Activated CD4-positive, alpha-beta T cell treated with anti-CD3 and anti-CD28 coated beads, Interleukin-2, amount 50 U/mL, for 24 hours (primary cell): ENCODE data around the gene PTPN22.
A peak's percentile ranks its signal among the peaks of the same experiment; 100 is the strongest.

Experiments
- DNase-seq, 2 donors: peaks; one replicate each; pipeline ENCODE4 v3.0.0-alpha.2; 2020; ENCODE audit warnings: low read depth in 1 of 2, low spot score in 1 of 2

The PTPN22 gene

DNA sequence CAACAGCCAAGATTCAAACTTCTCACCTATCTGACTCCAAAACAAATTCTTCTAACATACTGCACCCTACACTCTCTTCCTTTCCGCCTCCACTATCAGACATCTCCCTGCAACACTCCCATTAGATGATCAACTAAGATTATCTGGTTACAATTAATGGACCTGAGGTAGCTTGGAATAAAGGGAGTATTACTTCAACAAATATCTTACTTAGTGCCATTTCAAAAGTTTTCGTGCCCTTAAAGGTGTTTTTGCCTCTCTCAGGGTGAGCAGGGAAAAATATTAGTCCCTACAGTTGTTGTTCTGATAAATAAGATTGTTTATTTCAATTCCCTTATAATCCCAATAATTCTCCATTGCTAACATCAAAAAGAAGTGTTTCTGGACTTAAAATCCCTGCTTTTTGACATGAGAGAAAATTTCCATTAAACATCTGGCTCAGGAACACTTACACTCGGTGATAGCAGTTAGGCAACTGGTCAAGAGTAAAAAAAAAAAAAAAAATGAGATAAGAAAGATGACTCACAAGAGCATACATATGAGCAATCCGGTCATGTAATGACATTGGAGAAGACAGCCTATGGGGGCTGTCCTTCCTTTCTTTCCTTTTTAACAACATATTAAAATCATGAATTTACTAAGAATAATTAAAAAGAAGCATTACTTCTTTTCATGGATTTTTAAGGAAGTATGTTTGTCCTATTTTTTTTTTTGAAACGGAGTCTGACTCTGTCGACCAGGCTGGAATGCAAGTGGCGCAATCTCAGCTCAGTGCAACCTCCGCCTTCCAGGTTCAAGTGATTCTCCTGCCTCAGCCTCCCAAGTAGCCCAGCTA lies 66.9 kb downstream of the PTPN22 start:
- DNase-seq = no peak

DNA sequence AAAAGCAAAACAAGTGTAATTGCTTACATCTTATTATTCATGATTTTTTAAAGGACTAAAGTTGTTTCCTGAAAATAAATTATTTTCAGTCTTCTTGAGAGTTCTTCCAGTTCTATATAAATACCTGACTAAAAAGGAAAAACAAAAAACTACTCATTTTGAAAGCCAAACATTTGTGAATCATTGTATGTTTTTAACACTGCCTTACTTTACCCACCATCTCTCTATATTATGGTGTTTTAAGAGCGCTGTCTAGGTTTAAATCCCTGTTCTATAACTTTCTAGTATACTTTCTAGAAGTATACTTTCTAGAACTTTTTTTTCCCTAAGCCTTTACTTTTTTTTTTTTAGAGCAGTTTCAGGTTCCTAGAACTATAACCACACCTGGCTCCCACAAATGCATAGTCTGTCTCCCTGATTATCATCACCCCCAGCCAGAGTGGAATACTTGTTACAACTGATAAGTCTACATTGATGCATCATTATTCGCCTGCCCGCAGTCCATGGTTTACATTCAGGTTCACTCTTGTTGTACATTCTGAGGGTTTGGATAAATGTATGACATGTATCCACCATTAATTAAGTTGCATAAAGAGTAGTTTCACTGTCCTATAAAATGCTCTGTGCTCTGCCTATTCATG lies 69.0 kb downstream of the PTPN22 start:
- no peak for DNase-seq

DNA sequence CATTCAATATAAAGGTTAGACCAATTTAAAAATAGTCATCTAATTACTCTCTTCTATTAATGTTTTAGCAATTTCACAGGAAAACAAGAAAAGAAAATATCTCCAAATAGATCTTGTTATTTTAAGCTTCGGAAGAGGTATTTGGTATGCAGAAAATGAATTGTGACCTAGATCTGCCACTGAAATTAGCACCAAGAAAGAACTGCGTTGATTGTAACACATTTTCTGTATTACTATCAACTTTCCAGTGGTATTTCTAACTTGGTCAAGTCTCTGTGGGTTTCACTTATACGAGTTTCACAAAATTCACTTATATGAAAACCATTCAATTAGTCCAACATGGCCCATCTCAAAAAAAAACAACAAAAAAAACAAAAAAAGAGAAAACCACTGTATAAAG lies 71.0 kb downstream of the PTPN22 start:
- no peak for DNase-seq

DNA sequence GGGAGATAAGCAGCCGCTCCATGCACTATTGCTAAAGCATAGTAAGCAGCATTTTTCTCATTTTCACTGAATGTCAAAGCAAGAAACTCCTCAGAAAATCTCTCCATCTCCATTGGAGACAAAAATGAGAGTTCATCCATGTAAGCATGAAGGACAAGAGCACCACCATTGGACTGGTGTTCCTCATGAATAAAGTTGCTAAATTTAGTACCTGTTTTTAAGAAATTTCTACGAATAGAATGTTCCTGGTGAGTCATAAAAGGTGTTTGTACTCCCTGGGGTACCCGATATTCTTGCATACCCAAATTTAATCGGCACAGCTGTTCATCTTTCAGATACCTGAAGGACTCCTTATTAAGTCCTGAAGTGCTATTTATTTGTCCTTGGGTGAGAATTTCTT lies 74.0 kb downstream of the PTPN22 start:
- no peak for DNase-seq

DNA sequence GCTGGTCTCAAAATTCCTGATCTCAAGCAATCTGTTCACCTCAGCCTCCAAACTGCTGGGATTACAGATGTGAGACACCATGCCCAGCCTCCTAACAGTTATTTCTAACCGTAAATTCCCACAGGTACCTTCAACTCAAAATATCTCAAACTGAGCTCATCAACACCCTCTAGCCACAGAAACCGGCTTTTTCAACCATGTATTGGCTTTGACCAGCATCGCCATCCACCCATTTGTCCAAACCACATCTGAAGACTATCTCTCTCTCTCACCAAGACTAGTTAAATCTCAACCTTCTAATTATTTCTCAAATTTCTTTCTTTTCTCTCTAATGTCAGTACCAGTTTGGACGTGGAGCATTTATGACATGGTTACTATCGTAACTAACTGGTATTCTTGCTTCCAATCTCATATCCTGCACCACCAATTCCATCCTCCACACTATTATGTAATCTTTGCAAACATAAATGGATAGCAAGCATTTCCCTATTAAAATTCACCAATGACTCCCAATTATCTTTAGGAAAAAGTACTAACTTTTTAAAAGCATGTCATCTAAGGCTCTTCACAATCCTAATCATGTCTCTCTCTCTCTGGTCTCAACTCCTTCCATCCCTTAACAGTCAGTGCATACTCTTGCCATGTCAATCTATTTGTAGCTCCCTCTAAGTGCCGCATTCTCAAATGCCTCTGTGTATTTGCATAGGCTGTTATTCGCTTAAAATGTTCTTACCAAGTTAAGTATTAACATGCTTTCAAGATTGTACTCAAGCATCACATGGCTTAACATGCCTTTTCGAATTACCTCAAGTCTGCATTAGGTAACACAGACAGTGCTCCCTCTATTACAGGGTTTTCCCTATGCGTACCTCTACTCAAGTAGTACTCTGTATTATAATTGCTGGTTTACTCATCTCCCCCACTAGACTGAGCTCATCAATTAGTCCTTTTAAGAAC lies 77.4 kb downstream of the PTPN22 start:
- no peak for DNase-seq

DNA sequence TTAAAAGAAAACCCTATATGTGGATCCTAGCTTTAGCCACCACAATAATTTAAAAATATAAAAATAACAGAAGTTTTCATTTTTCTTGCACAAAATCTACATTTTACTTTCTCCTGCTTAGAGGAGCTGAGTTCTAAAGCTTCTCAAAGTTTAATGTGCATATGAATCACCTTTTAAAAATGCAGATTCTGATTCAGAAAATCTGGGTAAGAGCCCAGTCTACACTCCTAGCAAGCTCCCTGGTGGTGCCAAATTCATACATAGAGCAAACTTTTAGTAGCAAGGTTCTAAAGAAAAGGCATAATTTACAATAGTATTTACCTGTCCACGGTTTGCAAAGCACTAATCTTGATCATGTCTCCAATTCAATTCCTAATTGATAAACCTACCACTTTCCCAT lies 78.5 kb downstream of the PTPN22 start:
- DNase-seq = no peak

DNA sequence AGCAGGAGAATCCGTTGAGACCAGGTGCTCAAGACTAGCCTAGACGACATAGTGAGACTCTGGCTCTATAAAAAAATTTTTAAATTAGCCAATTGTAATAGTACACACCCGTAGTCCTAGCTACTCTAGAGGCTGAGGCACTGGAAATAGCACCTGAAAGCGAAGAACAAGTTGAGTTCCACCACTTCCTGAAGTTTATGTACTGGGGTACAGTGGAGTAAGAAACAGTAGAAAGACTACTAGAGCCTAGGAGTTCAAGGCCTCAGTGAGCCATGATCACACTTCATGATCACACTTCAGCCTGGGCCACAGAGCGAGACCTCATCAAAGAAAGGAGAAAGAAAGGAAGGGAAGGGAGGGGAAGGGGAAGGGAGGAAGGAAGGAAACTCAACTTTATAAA lies 79.0 kb downstream of the PTPN22 start:
- DNase-seq = no peak

DNA sequence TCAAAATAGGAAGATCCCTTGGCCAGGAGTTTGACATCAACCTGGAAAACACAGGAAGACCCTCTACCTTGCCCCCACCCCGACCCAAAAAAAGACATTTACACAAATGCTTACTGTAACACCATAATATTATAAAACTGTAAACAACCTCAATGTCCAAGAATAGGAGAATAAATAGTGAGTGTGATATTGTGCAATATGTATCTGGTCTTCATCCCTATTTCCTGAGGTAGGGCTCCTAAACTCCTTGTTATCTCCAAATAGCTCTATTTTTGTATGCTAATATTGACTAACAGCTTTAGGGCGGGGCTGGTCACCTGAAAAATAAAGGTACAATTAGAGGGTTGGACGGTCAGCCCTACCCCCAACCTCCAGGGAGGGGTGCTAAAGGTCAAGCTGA lies 82.7 kb downstream of the PTPN22 start:
- no peak for DNase-seq

DNA sequence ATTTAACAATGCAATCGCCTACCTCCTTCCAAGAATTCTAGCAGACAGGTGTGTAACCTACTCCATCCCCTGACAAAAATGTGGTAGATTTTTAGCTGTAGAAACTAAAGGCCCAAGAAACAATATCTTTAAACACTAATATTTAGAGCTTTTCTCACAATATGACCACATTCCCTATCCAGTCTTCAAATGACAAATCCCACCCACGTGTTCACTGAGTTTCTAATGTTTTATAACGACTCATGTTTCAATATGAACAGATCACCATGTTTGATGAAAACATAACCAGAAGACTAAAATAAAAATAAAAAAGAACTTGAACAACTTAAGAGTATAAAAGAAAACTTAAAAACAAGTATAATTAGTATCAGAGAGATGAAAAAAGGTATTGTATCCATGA lies 83.8 kb downstream of the PTPN22 start:
- DNase-seq = no peak

DNA sequence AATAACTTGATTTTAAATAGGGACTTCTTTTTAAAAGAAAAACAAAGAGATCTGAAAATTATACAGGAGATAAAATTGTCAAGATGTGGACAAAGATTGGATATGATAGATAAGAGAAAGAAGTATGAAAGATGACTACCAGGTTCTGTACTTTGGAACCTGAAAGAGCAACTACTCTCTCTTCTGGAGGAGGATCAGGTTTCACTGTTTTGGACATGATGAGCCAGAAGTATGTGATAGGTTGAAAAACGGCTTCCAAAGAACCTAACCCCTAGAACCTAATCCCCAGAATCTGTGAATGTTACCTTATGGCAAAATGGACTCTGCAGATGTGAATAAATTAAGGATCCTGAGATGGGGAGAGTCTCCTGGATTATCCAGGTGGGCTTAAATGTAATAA lies 85.4 kb downstream of the PTPN22 start:
- DNase-seq = no peak

DNA sequence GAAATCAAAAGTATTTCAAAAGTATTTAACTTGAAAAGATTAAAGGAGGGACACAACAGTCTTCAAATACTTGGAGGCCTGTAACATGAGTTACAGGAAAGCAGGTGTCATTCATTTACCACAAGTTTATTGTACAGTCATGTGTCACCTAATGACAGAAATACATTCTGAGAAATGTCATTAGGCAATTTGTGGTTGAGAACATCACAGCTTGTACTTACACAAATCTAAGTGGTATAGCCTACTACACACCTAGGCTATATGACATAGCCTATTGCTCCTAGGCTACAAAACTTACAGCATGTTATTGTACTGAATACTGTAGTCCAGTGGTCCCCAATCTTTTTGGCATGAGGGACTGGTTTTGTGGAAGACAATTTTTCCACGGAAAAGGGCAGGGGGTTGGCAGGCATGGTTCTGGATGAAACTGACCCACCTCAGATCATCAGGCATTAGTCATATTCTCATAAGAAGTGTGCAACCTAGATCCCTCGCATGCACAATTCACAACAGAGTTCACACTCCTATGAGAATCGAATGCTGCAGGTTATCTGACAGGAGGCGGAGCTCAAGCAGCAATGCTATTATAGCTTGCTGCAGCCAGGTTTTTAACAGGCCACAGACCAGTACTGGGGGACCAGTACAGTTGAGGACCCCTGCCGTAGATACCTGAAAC lies 87.3 kb downstream of the PTPN22 start:
- peak in 1 of 2 donors; percentile 12 for DNase-seq

DNA sequence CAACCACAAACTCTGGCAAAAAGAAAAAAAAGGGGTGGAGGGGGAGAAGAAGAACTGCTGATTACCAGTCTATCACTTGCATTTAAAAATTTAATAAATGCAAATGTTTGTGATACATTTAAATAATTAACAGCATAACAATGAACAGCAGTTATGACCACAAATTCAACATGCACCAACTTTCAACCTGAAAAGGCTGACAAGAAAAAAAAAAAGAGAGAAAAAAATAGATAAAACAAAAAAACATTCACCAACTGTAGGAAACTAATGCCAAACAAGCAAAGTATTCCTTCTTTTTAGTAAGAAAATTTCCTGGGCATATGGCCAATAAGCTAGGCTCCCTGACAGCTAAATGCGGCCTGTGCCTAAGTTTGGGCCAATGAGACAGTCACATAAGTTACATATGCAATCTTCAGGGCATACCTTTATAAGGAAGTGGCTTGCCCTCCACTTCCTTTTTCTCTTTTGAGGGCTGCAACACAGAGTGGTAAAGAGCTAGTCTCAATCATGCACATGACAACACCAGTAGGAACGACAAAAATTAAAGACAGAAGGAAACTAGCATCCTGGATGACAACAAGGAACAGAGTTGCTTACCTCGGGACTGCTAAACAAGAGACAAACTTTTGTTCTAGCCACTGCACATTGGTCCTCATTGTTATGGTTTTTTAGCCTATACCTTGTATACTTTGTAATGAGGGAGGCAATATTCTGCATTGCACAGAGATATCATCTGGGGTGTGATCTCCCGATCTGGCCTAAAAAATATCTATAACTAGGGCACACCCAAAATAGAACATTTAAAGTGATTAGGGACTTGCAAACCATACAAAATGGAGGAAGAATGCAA lies 88.0 kb downstream of the PTPN22 start:
- DNase-seq = peak in 1 of 2 donors; percentile 28

DNA sequence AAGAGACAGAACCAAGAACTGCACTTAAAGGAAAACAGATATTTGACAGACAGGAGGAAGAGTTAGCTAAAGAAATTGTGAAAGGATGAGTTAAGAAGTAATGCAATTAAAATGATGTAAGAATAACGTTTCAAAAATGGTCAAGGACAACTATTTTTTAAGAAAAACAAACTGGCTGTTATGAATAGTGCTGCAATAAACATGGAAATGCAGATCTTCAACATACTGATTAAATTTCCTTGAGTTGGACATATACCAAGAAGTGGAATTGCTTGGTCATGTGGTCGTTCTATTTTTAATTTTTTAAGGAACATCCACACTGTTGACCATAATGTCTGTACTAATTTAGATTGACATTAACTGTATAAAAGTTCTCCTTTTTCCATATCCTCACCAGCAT lies 89.1 kb downstream of the PTPN22 start:
- no peak for DNase-seq

DNA sequence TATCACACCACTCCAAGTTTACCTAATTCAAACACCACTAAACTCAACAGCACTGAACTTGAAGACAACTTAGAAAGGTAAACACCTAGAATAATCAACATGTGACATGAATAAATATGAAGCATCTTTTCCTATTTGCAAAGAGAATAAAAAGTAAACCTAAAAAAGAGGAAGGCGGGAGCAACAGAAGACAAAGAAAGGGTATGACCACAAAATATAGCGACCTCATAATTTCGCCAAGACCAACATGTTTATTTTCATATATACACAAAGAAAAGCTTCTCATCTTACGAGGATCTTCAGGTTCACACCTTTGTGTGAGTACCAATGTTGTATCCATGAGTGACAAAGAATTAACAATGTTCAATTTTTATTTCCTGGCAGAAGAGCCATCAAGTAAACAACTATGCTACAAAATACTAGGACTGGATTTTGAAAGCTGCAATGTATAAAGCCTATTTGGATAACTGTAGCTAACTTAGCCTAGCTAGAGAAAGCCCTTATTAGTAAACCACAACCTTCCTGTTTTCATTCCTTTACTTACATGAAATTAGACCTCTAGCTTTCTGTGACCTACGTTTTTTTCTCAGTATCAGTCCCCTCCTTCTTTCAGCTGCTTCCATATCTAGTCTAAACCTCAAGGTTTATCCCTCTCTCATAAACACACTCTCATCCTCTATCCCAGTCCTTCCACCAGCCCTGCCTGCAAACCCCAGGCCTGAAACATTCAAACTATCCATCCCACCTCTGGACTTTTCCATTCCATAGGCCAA lies 91.0 kb downstream of the PTPN22 start:
- DNase-seq = no peak

DNA sequence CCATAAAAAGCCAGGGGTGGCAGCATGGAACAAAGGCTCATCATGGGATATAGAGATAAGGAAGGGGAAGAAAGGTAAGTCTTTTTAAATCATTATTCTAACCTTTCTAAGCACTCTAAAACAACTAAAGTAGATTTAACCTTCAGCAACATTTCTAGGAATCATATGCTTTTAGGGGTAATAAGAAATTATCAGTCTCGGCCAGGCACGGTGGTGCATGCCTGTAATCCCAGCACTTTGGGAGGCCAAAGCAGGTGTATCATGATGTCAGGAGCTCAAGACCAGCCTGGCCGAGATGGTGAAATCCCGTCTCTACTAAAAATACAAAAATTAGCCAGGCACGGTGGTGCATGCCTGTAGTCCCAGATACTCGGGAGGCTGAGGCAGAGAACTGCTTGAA lies 92.0 kb downstream of the PTPN22 start:
- no peak for DNase-seq

DNA sequence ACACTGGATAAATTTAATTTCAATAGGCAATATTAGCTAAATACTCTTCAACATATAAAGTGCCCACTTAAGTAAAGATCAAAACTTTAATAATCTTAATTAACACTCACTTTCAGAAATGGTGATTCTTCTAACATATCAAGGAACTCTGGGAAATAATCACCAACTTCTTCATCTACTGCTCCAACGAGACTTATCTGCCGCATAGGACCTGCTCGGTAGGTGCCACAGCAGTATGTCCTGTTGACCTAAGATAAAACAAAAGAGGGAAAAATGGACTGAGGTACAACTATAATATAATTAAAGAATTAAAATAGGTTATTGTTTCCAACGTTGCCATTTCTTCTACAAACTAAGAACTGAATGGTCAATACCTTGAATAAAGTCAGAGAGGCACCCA lies 94.0 kb downstream of the PTPN22 start:
- no peak for DNase-seq

DNA sequence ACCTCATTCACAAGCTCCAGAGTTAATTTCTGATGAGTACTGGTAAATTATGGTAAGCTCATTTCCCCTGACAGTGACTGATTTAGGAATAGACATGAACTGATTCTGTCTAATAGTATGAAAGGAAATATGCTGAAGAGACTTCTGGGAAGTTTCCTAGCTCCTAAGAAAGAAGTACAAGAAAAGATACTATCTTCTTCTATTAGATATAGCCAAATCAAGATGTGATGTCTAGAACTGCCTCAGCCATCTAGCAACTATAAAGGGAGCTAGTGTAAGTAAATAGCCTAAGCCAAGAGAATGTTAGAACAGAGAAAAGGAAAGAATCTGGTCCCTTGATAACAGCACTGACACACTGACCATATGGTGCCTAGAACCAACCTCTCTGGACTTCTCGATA lies 101.5 kb downstream of the PTPN22 start:
- DNase-seq = no peak

DNA sequence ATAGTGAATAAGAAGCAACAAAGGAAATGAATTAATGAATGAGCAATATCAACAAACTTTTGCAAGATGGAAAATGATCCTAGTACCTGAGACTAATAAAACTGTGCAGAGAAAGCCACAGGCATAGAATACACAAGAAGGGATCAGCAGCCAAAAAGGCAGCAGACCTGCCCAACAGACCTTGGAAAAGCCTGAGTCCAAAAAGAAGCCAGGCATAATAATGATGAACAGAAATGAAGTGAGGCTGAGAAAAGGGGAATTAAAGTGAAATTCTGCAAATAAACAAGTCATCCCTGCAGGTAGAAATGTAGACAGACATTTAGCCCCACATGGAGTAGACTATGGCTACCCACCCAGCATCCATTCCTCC lies 101.9 kb downstream of the PTPN22 start:
- DNase-seq = no peak

DNA sequence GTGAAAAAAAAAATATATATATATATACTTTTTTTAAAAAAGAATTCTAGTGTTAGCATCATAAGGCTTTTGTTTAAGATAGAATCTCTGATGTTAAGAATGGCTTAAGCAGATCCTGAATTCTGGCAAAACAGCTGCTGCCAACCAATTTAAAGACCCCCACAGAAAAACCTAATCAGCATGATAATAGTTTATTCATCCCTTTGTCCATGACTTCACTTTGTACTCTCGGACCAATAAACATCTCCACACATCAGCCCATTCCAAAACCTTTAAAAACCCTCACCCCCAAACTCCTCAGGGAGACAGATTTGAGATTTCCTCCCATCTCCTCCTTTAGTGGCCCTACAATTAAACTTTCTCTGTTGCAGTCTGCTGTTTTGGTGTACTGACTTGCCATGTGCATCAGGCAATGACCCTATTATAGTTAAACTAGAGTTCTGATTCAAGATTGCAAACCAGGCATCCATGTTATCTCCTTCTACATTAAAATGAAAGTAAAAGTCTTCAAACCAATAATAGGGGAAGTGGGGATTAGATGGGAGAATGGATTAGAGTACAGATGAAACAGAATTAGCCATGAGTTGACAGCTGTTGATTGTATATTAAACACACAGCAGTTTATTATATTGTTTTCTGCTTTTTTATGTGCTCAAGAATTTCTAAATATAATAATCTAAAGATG lies 102.5 kb downstream of the PTPN22 start:
- no peak for DNase-seq
